Endothelial cell of umbilical vein (primary cell): ENCODE results near the gene EPAS1. TPM values are rescaled to one million over a fixed set of nuclear protein-coding genes. Genes with fewer than 3 reads are reported as not detected.

Source experiments
- BruUV-seq: library from RNA; stranded (reverse); fragments of 400-500 nt; replicated peaks from 2 replicates; lab custom pipeline; 2021; lab: Mats Ljungman, UMichigan
- CTCF ChIA-PET: fragments of 300-600, 350-600 bp; sonication (Branson Sonifier 250); formaldehyde crosslinking; loops from one replicate; lab custom pipeline; 2021; ENCODE audit warnings: antibody characterized with exemption, inconsistent platforms; lab: Charles Lee
- POLR2A ChIA-PET: fragments of 300-600, 350-600 bp; sonication (Branson Sonifier 250); formaldehyde crosslinking; loops from one replicate; lab custom pipeline; 2021; ENCODE audit warnings: antibody characterized with exemption, inconsistent platforms; lab: Charles Lee
- DNase-seq: peaks from one replicate; pipeline ENCODE4 v3.0.0-alpha.2; 2011; ENCODE audit warnings: low read depth, low spot score
- FAIRE-seq: peaks from 2 replicates; lab custom pipeline; 2011; peaks lifted over from hg19 to GRCh38; lab: Jason Lieb, UNC
- H2AFZ ChIP-seq: 2 replicates; pipeline ENCODE4 v1.6.0; 2012; ENCODE audit warnings: low read depth, low read length, control low read depth, inconsistent platforms
- H3K27ac ChIP-seq: 2 replicates; pipeline ENCODE4 v1.5.1; 2011; ENCODE audit warnings: low read depth, mild to moderate bottlenecking, control low read depth, low read length, moderate library complexity; ENCODE audit not compliant: insufficient read depth
- H3K27me3 ChIP-seq, 2 experiments: 2 replicates each; pipeline versions ENCODE4 v1.6.0 to v1.6.1; 2011; ENCODE audit warnings: low read length in 2 of 2, mixed read lengths in 1 of 2; ENCODE audit not compliant: control insufficient read depth in 2 of 2, insufficient read depth in 2 of 2
- H3K36me3 ChIP-seq, 2 experiments: 2 replicates in 1 of 2; 3 replicates in 1 of 2; pipeline ENCODE4 v1.5.1; 2011; ENCODE audit warnings: low read length in 2 of 2, mild to moderate bottlenecking in 1 of 2, moderate library complexity in 1 of 2; ENCODE audit not compliant: control insufficient read depth in 2 of 2, insufficient read depth in 2 of 2; ENCODE audit errors: extremely low read depth in 1 of 2
- H3K4me1 ChIP-seq: 3 replicates; pipeline ENCODE4 v1.5.1; 2011; ENCODE audit warnings: mild to moderate bottlenecking, low read length; ENCODE audit not compliant: control insufficient read depth, insufficient read depth; ENCODE audit errors: extremely low read depth
- H3K4me2 ChIP-seq: 2 replicates; pipeline ENCODE4 v1.6.1; 2011; ENCODE audit warnings: low read length, control low read depth, mixed read lengths; ENCODE audit not compliant: insufficient read depth
- H3K4me3 ChIP-seq, 3 experiments: fragments of 200-600 bp in 1 of 3; sonication (generic), shearing (Covaris generic) in 1 of 3; replicated peaks in 1 of 3; 2 replicates each; pipeline ENCODE4 v1.5.1; 2011 to 2016; ENCODE audit warnings: control low read depth in 3 of 3, low read length in 3 of 3, mild to moderate bottlenecking in 2 of 3, inconsistent platforms in 1 of 3, low read depth in 1 of 3, moderate library complexity in 1 of 3; ENCODE audit not compliant: insufficient read depth in 1 of 3
- H3K79me2 ChIP-seq: 2 replicates; pipeline ENCODE4 v1.6.0; 2012; ENCODE audit warnings: low read length, inconsistent platforms; ENCODE audit not compliant: control insufficient read depth, insufficient read depth
- H3K9ac ChIP-seq: replicated peaks from 2 replicates; pipeline ENCODE3; 2011; ENCODE audit warnings: low read length, control low read depth; ENCODE audit not compliant: insufficient read depth; ENCODE audit errors: extremely low read depth
- H3K9me1 ChIP-seq: replicated peaks from 3 replicates; pipeline ENCODE4 v1.6.0; 2011; ENCODE audit warnings: mild to moderate bottlenecking, low read length; ENCODE audit not compliant: control insufficient read depth, insufficient read depth; ENCODE audit errors: extremely low read depth
- H3K9me3 ChIP-seq: replicated peaks from 2 replicates; pipeline ENCODE4 v1.5.1; 2012; ENCODE audit warnings: low read length, inconsistent platforms; ENCODE audit not compliant: control insufficient read depth, insufficient read depth
- H4K20me1 ChIP-seq: replicated peaks from 2 replicates; pipeline ENCODE3; 2011; ENCODE audit warnings: mild to moderate bottlenecking, low read length; ENCODE audit not compliant: control insufficient read depth, insufficient read depth; ENCODE audit errors: extremely low read depth
- CTCF ChIP-seq, 2 donors: IDR thresholded peaks; 1 replicate in 1 of 2; 2 replicates in 1 of 2; pipeline ENCODE4 v1.5.1; 2011; ENCODE audit warnings: low read length in 2 of 2, mild to moderate bottlenecking in 2 of 2, moderate library complexity in 2 of 2, control low read depth in 1 of 2, inconsistent platforms in 1 of 2, low read depth in 1 of 2; ENCODE audit not compliant: insufficient read depth in 1 of 2; ENCODE audit errors: extremely low read depth in 1 of 2
- EZH2 ChIP-seq: IDR thresholded peaks from 2 replicates; pipeline ENCODE4 v1.6.1; 2012; ENCODE audit warnings: borderline replicate concordance, low read depth, mild to moderate bottlenecking, moderate library complexity, low read length, inconsistent platforms; ENCODE audit not compliant: severe bottlenecking
- FOS ChIP-seq: IDR thresholded peaks from 2 replicates; pipeline ENCODE4 v1.6.1; 2011; ENCODE audit warnings: mild to moderate bottlenecking, low read length, moderate library complexity, borderline replicate concordance; ENCODE audit not compliant: insufficient read depth
- GATA2 ChIP-seq: IDR thresholded peaks from 2 replicates; pipeline ENCODE4 v1.7.0; 2011; ENCODE audit warnings: low read depth, mild to moderate bottlenecking, moderate library complexity, mixed read lengths, low read length; ENCODE audit not compliant: insufficient read length, insufficient read depth
- JUN ChIP-seq: IDR thresholded peaks from 2 replicates; pipeline ENCODE4 v1.6.1; 2011; ENCODE audit warnings: borderline replicate concordance, low read depth; ENCODE audit not compliant: insufficient read length, insufficient read depth
- MAX ChIP-seq: IDR thresholded peaks from 2 replicates; pipeline ENCODE4 v1.6.1; 2011; ENCODE audit not compliant: insufficient read depth, insufficient read length
- MYC ChIP-seq: IDR thresholded peaks from one replicate; pipeline ENCODE4 v1.6.1; 2011; ENCODE audit warnings: mild to moderate bottlenecking, low read depth, low read length
- POLR2A ChIP-seq: IDR thresholded peaks from 2 replicates; pipeline ENCODE4 v1.6.1; 2012; ENCODE audit warnings: low read depth, mild to moderate bottlenecking, control low read depth, low read length
- POLR2AphosphoS5 ChIP-seq: IDR thresholded peaks from 2 replicates; pipeline ENCODE4 v1.6.1; 2012; ENCODE audit warnings: low read depth, mild to moderate bottlenecking, control low read depth, low read length, moderate library complexity; ENCODE audit not compliant: insufficient read depth
- dilution Hi-C: fragments of 300-500 bp; cut with MboI; formaldehyde crosslinking; loops from one replicate; pipeline ENCODE4 v1.15.0; 2019; ENCODE audit warnings: low sequenced_read_pairs; ENCODE audit not compliant: extremely low pct_ligation_motif_present
- intact Hi-C: fragments of 100-400 bp; cut with micrococcal nuclease; formaldehyde crosslinking; loops from one replicate; pipeline ENCODE4 v1.10.0; 2022
- polyA plus RNA-seq, 4 experiments: library from polyadenylated mRNA; depleted of rRNA in 3 of 4; stranded (reverse) in 3 of 4; unstranded in 1 of 4; fragments of >200 nt; gene quantifications; 2 replicates each; pipeline versions ENCODE4 v1.2.1 to v1.2.3, GENCODE V29; 2011 to 2012; ENCODE audit warnings: missing spikeins in 1 of 4
- total RNA-seq: library from RNA; stranded (reverse); gene quantifications from 2 replicates; pipeline ENCODE4 v1.2.3, GENCODE V29; 2021

Gene EPAS1
- total and polyA plus RNA-seq, 2 donors (not counting 3 experiments of a cell fraction or from before 2014, with no cell fraction given): 229 to 374 TPM

- Histone ChIP-seq H4K20me1 (no peaks in the 10 kb centered on the region), H3K4me3 (no peak overlapping the region), H3K36me3 (no peaks in the 10 kb centered on the region), H3K4me2 (no peak overlapping the region), H3K4me1 (no peaks in the 10 kb centered on the region), H3K9me1 (no peaks in the 10 kb centered on the region), H3K27me3 (no peaks in the 10 kb centered on the region), H3K9ac (no peak overlapping the region), H3K79me2 (no peaks in the 10 kb centered on the region), H2AFZ (no peak overlapping the region), H3K9me3 (no peaks in the 10 kb centered on the region), H3K27ac (no peak overlapping the region)
- no peak for TF ChIP-seq MAX
- no peak for TF ChIP-seq POLR2AphosphoS5
- no peak for TF ChIP-seq MYC
- TF ChIP-seq FOS: no peak
- TF ChIP-seq GATA2: no peak
- TF ChIP-seq JUN: no peak
- no peak for TF ChIP-seq POLR2A
- no peak for TF ChIP-seq EZH2
- TF ChIP-seq CTCF (IDR thresholded peaks at IDR 0.05; ENCODE audit: extremely low read depth in 1 of 2, insufficient read depth in 1 of 2, low read depth in 1 of 2, low read length in 2 of 2): no peak
- ChIA-PET POLR2A (no interaction called here), CTCF (no interaction called here)
- BruUV-seq: no TSS peak
- FAIRE-seq (no peak), DNase-seq (no peak)
- intact Hi-C loops (no loop called here), dilution Hi-C loops (no loop called here)
These were observed 123.7 kb downstream of the EPAS1 start for GRCh38 chr2:46420945-46421344.
